Stomach (tissue), 4 donors: ENCODE results near the gene FOXP2.

Experiments used
- CTCF ChIP-seq, 7 experiments: fragments of 450-650 bp in 4 of 7; fragments of 200-600 bp in 3 of 7; sonication (generic) in 3 of 7; IDR thresholded peaks; one replicate each; pipeline ENCODE4 v1.5.1; 2016 to 2019; ENCODE audit warnings: antibody characterized with exemption in 7 of 7, control low read depth in 2 of 7, mild to moderate bottlenecking in 1 of 7
- POLR2A ChIP-seq, 4 donors: fragments of 450-650 bp; IDR thresholded peaks; one replicate each; pipeline ENCODE4 v1.6.1; 2016; ENCODE audit warnings: antibody characterized with exemption in 4 of 4, control low read depth in 2 of 4, mild to moderate bottlenecking in 1 of 4, moderate library complexity in 1 of 4

DNA sequence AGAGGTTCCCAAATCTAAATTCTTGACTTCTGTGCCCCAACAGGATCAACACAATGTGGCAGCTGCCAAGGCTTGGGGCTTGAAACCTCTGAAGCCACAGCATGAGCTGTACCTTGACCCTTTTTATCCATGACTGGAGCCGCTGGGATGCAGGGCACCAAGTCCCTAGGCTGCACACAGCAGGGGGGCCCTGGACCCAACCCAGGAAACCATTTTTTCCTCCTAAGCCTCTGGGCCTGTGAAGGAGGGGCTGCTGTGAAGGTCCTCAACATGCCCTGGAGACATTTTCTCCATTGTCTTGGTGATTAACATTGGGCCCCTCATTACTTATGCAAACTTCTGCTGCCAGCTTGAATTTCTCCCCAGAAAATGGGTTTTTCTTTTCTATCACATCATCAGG is 72.6 kb downstream of the FOXP2 start:
- TF ChIP-seq CTCF (IDR thresholded peaks at IDR 0.05) = no peak
- no peak for TF ChIP-seq POLR2A (IDR thresholded peaks at IDR 0.05)
